ES-I3 (cell line): Measurements from ENCODE around the gene BNC2.
"Not testable (repeated sequence)": the region's sequence is repeated elsewhere in the genome, so short reads cannot be mapped to it uniquely, and the experiment has no call there.

Experiments used
- H3K36me3 ChIP-seq: 2 replicates; pipeline ENCODE4 v1.6.1; 2013; ENCODE audit warnings: mild to moderate bottlenecking, low read length, control low read depth, moderate library complexity; ENCODE audit not compliant: insufficient read depth
- H3K4me1 ChIP-seq: 2 replicates; pipeline ENCODE4 v1.6.1; 2013; ENCODE audit warnings: mild to moderate bottlenecking, control low read depth, low read length; ENCODE audit not compliant: insufficient read depth
- H3K9ac ChIP-seq: 2 replicates; pipeline ENCODE4 v1.6.1; 2013; ENCODE audit warnings: low read depth, mild to moderate bottlenecking, low read length, moderate library complexity
- H3K9me3 ChIP-seq: 2 replicates; pipeline ENCODE4 v1.6.1; 2013; ENCODE audit warnings: mild to moderate bottlenecking, low read length, moderate library complexity; ENCODE audit not compliant: control insufficient read depth, insufficient read depth

The BNC2 gene

GRCh38 chr9:16543686-16544085, 326.8 kb downstream of the BNC2 start:
- no peak overlapping the region for H3K9ac ChIP-seq
- H3K9me3 ChIP-seq: no peaks in the 10 kb centered on the region
- H3K36me3 ChIP-seq: no peaks in the 10 kb centered on the region
- H3K4me1 ChIP-seq: peaks cover 16% of the 10 kb centered on the region; the same call in 1 of the 2 replicates

- no peak overlapping the region for H3K9ac ChIP-seq
- peaks cover 16% of the 10 kb centered on the region; the same call in 1 of the 2 replicates for H3K4me1 ChIP-seq
- no peaks in the 10 kb centered on the region for H3K36me3 ChIP-seq
- no peaks in the 10 kb centered on the region for H3K9me3 ChIP-seq
These were observed 327.2 kb downstream of the BNC2 start for GRCh38 chr9:16543225-16543624.

GRCh38 chr9:16542290-16542689, 328.2 kb downstream of the BNC2 start:
- Histone ChIP-seq H3K9me3 (no peaks in the 10 kb centered on the region), H3K9ac (no peak overlapping the region), H3K36me3 (no peaks in the 10 kb centered on the region), H3K4me1 (peaks cover 16% of the 10 kb centered on the region; the same call in 1 of the 2 replicates)

GRCh38 chr9:16540743-16541613, 329.5 kb downstream of the BNC2 start:
- H3K9ac ChIP-seq: no peak overlapping the region
- no peaks in the 10 kb centered on the region for H3K9me3 ChIP-seq
- peaks cover 16% of the 10 kb centered on the region; the same call in 1 of the 2 replicates for H3K4me1 ChIP-seq
- H3K36me3 ChIP-seq: no peaks in the 10 kb centered on the region

GRCh38 chr9:16539626-16540025, 330.8 kb downstream of the BNC2 start:
- peaks cover 13% of the 10 kb centered on the region; the same call in 1 of the 2 replicates for H3K4me1 ChIP-seq
- H3K9me3 ChIP-seq, H3K9ac ChIP-seq, H3K36me3 ChIP-seq: not testable (repeated sequence)

- no peaks in the 10 kb centered on the region for H3K36me3 ChIP-seq
- H3K4me1 ChIP-seq: peaks cover 7% of the 10 kb centered on the region
- H3K9ac ChIP-seq: no peak overlapping the region
- no peaks in the 10 kb centered on the region for H3K9me3 ChIP-seq
These were observed 334.9 kb downstream of the BNC2 start for GRCh38 chr9:16535555-16535954.

GRCh38 chr9:16532681-16533450, 337.6 kb downstream of the BNC2 start:
- H3K9me3 ChIP-seq: no peaks in the 10 kb centered on the region
- peaks cover 7% of the 10 kb centered on the region for H3K4me1 ChIP-seq
- no peak overlapping the region for H3K9ac ChIP-seq
- no peaks in the 10 kb centered on the region for H3K36me3 ChIP-seq

- Histone ChIP-seq H3K36me3 (no peaks in the 10 kb centered on the region), H3K9me3 (no peaks in the 10 kb centered on the region), H3K4me1 (peaks cover 7% of the 10 kb centered on the region), H3K9ac (no peak overlapping the region)
These were observed 338.2 kb downstream of the BNC2 start for GRCh38 chr9:16532272-16532671.

GRCh38 chr9:16530669-16531642, 339.5 kb downstream of the BNC2 start:
- no peak overlapping the region for H3K9ac ChIP-seq
- peaks cover 13% of the 10 kb centered on the region for H3K4me1 ChIP-seq
- H3K36me3 ChIP-seq: no peaks in the 10 kb centered on the region
- H3K9me3 ChIP-seq: no peaks in the 10 kb centered on the region

GRCh38 chr9:16527573-16527972, 342.9 kb downstream of the BNC2 start:
- H3K9ac ChIP-seq: no peak overlapping the region
- no peaks in the 10 kb centered on the region for H3K9me3 ChIP-seq
- peaks cover 13% of the 10 kb centered on the region for H3K4me1 ChIP-seq
- no peaks in the 10 kb centered on the region for H3K36me3 ChIP-seq

- peaks cover 15% of the 10 kb centered on the region for H3K4me1 ChIP-seq
These were observed 344.1 kb downstream of the BNC2 start for GRCh38 chr9:16526380-16526779.

GRCh38 chr9:16524823-16525222, 345.6 kb downstream of the BNC2 start:
- Histone ChIP-seq H3K9ac (no peak overlapping the region), H3K9me3 (no peaks in the 10 kb centered on the region), H3K4me1 (peaks cover 17% of the 10 kb centered on the region), H3K36me3 (no peaks in the 10 kb centered on the region)

More at GRCh38 chr9:16526380-16526779, 344.1 kb downstream of the BNC2 start:
- Histone ChIP-seq H3K36me3 (no peaks in the 10 kb centered on the region), H3K9ac (no peak overlapping the region), H3K9me3 (no peaks in the 10 kb centered on the region)

DNA sequence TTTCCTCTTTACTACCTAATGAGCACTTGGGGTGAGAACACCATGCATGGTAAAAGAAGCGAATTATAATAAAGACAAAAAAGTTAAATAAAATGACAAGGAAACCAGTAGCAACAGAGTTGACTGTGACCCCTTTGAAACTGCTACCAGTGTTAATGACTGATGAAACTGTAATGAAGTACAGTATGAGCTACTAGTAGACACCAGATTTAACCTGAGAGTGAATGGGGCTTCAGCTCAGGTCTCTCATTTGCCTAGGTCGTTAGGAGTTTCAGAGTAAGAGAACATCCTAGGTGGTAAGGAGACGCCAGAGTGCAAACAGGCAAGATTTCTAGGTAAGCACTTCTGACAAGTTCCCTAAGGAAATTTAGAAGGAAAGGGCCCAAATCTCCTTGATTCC, 346.4 kb downstream of the BNC2 start:
- no peaks in the 10 kb centered on the region for H3K9me3 ChIP-seq
- H3K36me3 ChIP-seq: no peaks in the 10 kb centered on the region
- no peak overlapping the region for H3K9ac ChIP-seq
- peaks cover 25% of the 10 kb centered on the region for H3K4me1 ChIP-seq

DNA sequence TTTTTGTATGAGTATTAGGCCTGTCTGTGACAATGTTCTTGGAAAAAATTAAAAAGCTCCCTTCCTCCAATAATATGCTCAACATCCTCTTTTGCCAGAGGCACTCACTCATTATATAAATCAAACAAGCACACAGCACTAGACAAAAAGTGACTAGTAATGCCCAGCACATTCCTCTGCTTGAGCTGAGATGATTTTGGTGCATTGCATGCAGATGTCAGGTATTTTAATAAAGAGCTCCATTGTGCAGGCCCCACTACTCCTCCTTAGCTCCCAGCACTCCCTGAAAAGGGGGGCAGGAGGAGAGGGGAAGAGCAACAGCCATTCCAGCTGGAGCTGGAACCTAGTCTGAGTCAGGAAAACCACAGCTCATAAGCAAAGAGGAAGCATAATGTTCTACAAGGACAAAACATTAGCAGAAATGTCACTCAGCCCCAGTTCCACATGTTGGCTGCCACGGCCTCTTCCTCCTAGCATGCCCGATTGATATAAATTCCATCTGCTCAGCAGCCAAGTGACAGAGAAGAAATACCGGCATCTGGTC, 348.5 kb downstream of the BNC2 start:
- H3K9ac ChIP-seq: no peak overlapping the region
- H3K4me1 ChIP-seq: peaks cover 28% of the 10 kb centered on the region

More for the DNA sequence above, 348.5 kb downstream of the BNC2 start:
- Histone ChIP-seq H3K36me3 (no peaks in the 10 kb centered on the region), H3K9me3 (no peaks in the 10 kb centered on the region)
